ENCODE results near the gene PPM1D. TPM values are rescaled to one million over a fixed set of nuclear protein-coding genes. Genes with fewer than 3 reads are reported as not detected.

PPM1D gene
- total and polyA plus RNA-seq, 2 experiments from 2014 or later, result 7.8 to 13.3 TPM

GRCh38 chr17:60678118-60678444 lies 78.1 kb downstream of the PPM1D start (continued):
- TF ChIP-seq ZNF462 (CRISPR knock-in tag; IDR thresholded peaks at IDR 0.05), result no peak
- no peak for TF ChIP-seq EZH2phosphoT487 (IDR thresholded peaks at IDR 0.05; ENCODE audit: unreplicated experiment)
- TF ChIP-seq EZH2 (IDR thresholded peaks at IDR 0.05; ENCODE audit: low read depth, unreplicated experiment), result no peak
- TF ChIP-seq, protein P1, sequence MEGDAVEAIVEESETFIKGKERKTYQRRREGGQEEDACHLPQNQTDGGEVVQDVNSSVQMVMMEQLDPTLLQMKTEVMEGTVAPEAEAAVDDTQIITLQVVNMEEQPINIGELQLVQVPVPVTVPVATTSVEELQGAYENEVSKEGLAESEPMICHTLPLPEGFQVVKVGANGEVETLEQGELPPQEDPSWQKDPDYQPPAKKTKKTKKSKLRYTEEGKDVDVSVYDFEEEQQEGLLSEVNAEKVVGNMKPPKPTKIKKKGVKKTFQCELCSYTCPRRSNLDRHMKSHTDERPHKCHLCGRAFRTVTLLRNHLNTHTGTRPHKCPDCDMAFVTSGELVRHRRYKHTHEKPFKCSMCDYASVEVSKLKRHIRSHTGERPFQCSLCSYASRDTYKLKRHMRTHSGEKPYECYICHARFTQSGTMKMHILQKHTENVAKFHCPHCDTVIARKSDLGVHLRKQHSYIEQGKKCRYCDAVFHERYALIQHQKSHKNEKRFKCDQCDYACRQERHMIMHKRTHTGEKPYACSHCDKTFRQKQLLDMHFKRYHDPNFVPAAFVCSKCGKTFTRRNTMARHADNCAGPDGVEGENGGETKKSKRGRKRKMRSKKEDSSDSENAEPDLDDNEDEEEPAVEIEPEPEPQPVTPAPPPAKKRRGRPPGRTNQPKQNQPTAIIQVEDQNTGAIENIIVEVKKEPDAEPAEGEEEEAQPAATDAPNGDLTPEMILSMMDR (conservative IDR thresholded peaks at IDR 0.05; ENCODE audit: low read depth in 2 of 2), result no peak

GRCh38 chr17:60679287-60679686 lies 79.3 kb downstream of the PPM1D start:
- H3K4me3 Mint-ChIP-seq, result 0 out of 3 replicates have a peak overlapping the region, but pooled peaks have one; percentile 100
- H3K27me3 Mint-ChIP-seq (ENCODE audit: insufficient read depth, low read depth, poor library complexity), result peaks cover 3% of the 10 kb centered on the region
- H3K79me2 ChIP-seq (replicated peaks; ENCODE audit: insufficient read depth), result no peaks in the 10 kb centered on the region
- no peaks in the 10 kb centered on the region for H3K36me3 ChIP-seq (ENCODE audit: insufficient read depth)
- no peak overlapping the region for H3K4me3 ChIP-seq
- no peak overlapping the region for H3K27ac Mint-ChIP-seq
- peaks cover 12% of the 10 kb centered on the region; the same call in 2 of the 3 replicates for H3K4me1 Mint-ChIP-seq
- no peaks in the 10 kb centered on the region for H3K36me3 Mint-ChIP-seq (ENCODE audit: low read depth)
- H3K9me2 ChIP-seq (ENCODE audit: insufficient read depth), result no peaks in the 10 kb centered on the region
- H3F3A ChIP-seq (replicated peaks; ENCODE audit: low read depth), result no peaks in the 10 kb centered on the region
- DNase-seq (ENCODE audit: low spot score) (no peak), ATAC-seq (no peak)
- H3K4me2 ChIP-seq, result no peak overlapping the region
- H2AFZ ChIP-seq, result no peak overlapping the region
- H3K9me3 Mint-ChIP-seq, result no peaks in the 10 kb centered on the region
- no peak overlapping the region for H3K27ac ChIP-seq (ENCODE audit: low read depth)
- no peaks in the 10 kb centered on the region for H4K20me1 ChIP-seq (replicated peaks; ENCODE audit: insufficient read depth)
- H3K27me3 ChIP-seq (ENCODE audit: insufficient read depth), result no peaks in the 10 kb centered on the region
- no peaks in the 10 kb centered on the region for H3K4me1 ChIP-seq (ENCODE audit: insufficient read depth)
- TF ChIP-seq ZNF462 (CRISPR knock-in tag; IDR thresholded peaks at IDR 0.05) (no peak), STAT1 (IDR thresholded peaks at IDR 0.05; ENCODE audit: unreplicated experiment) (no peak), POLR2AphosphoS5 (IDR thresholded peaks at IDR 0.05; ENCODE audit: low read depth) (no peak)

Data from GM23338 (cell line).